HCT116 (cell line): ENCODE data around the gene RAB8A. TPM values are rescaled to one million over a fixed set of nuclear protein-coding genes. Genes with fewer than 3 reads are reported as not detected.

Experiments used
- ATAC-seq: fragments of 200-7000 bp; cut with Tn5 transposase; 2 replicates; pipeline ENCODE4 v1.9.1; 2020; ENCODE audit warnings: mild to moderate bottlenecking, moderate library complexity
- BruUV-seq: library from RNA; stranded (reverse); fragments of 400-500 nt; replicated peaks from 2 replicates; lab custom pipeline; 2021; lab: Mats Ljungman, UMichigan
- CTCF ChIA-PET: fragments of 300-600 bp; sonication (Branson Sonifier 250); formaldehyde crosslinking; loops from one replicate; lab custom pipeline; 2021; ENCODE audit warnings: antibody characterized with exemption; lab: Charles Lee
- POLR2A ChIA-PET: fragments of 300-600, 350-600 bp; sonication (Branson Sonifier 250); formaldehyde crosslinking; loops from one replicate; lab custom pipeline; 2021; ENCODE audit warnings: antibody characterized with exemption; lab: Charles Lee
- RAD21 ChIA-PET, 2 experiments: fragments of 300-600 bp; sonication (Branson Sonifier 250); formaldehyde crosslinking; loops; one replicate each; lab custom pipeline; 2023; ENCODE audit warnings: low total read pairs in 2 of 2; ENCODE audit not compliant: uncharacterized antibody in 2 of 2, unreplicated experiment in 2 of 2, low non-redundant PET in 1 of 2; lab: Charles Lee
- DNase-seq: peaks from one replicate; pipeline ENCODE4 v3.0.0-alpha.2; 2010; ENCODE audit warnings: low read depth, low spot score
- H2AFZ ChIP-seq: fragments of 200-600 bp; shearing (Covaris generic), sonication (generic); 2 replicates; pipeline ENCODE4 v1.6.1; 2017; ENCODE audit warnings: low read depth, mixed run types, mixed read lengths, antibody characterized with exemption, low read length; ENCODE audit not compliant: poor library complexity, severe bottlenecking
- H3K27ac ChIP-seq: 2 replicates; pipeline ENCODE4 v1.5.1; 2012; ENCODE audit warnings: low read depth, low read length
- H3K27me3 ChIP-seq: fragments of 200-600 bp; sonication (generic); 2 replicates; pipeline ENCODE4 v1.6.1; 2016; ENCODE audit warnings: mixed run types, low read length, mixed read lengths; ENCODE audit not compliant: insufficient read depth
- H3K36me3 ChIP-seq, 2 experiments: fragments of 200-500 bp in 1 of 2; fragments of 200-600 bp in 1 of 2; sonication (Bioruptor generic) in 1 of 2; sonication (generic) in 1 of 2; 2 replicates each; pipeline versions ENCODE4 v1.5.1 to v1.6.1; 2014 to 2016; ENCODE audit warnings: low read length in 2 of 2, inconsistent platforms in 1 of 2, mixed read lengths in 1 of 2, mixed run types in 1 of 2; ENCODE audit not compliant: insufficient read depth in 2 of 2, control insufficient read depth in 1 of 2
- H3K4me1 ChIP-seq, 2 experiments: fragments of 200-600 bp in 1 of 2; sonication (generic) in 1 of 2; 2 replicates each; pipeline versions ENCODE4 v1.5.1 to v1.6.1; 2012 to 2017; ENCODE audit warnings: low read length in 2 of 2, inconsistent platforms in 1 of 2, mild to moderate bottlenecking in 1 of 2, mixed read lengths in 1 of 2, mixed run types in 1 of 2, moderate library complexity in 1 of 2; ENCODE audit not compliant: insufficient read depth in 2 of 2, control insufficient read depth in 1 of 2
- H3K4me2 ChIP-seq: fragments of 200-600 bp; sonication (generic); 2 replicates; pipeline ENCODE4 v1.6.1; 2017; ENCODE audit warnings: mixed run types, low read length, mixed read lengths
- H3K4me3 ChIP-seq, 2 experiments: fragments of 200-600 bp in 1 of 2; sonication (generic) in 1 of 2; replicated peaks in 1 of 2; 2 replicates each; pipeline ENCODE4 v1.5.1; 2011 to 2016; ENCODE audit warnings: low read length in 2 of 2, control low read depth in 1 of 2, low read depth in 1 of 2, mild to moderate bottlenecking in 1 of 2, mixed read lengths in 1 of 2, mixed run types in 1 of 2
- H3K79me2 ChIP-seq: fragments of 200-600 bp; sonication (generic); 2 replicates; pipeline ENCODE4 v1.6.1; 2017; ENCODE audit warnings: mild to moderate bottlenecking, mixed run types, low read length, moderate library complexity, mixed read lengths; ENCODE audit not compliant: insufficient read depth
- H3K9ac ChIP-seq: fragments of 200-600 bp; sonication (generic); 2 replicates; pipeline ENCODE4 v1.6.1; 2016; ENCODE audit warnings: low read length, mixed read lengths
- H3K9me2 ChIP-seq: fragments of 200-600 bp; sonication (generic), shearing (Covaris generic); 2 replicates; pipeline ENCODE4 v1.6.1; 2017; ENCODE audit warnings: mixed run types, mild to moderate bottlenecking, moderate library complexity; ENCODE audit not compliant: insufficient read depth
- H3K9me3 ChIP-seq, 2 experiments: fragments of 200-500 bp in 1 of 2; fragments of 200-600 bp in 1 of 2; sonication (Bioruptor generic) in 1 of 2; sonication (generic) in 1 of 2; 2 replicates each; pipeline ENCODE4 v1.6.1; 2014 to 2017; ENCODE audit warnings: low read length in 2 of 2, mixed read lengths in 2 of 2, inconsistent platforms in 1 of 2, low read depth in 1 of 2, mild to moderate bottlenecking in 1 of 2, mixed run types in 1 of 2, moderate library complexity in 1 of 2; ENCODE audit not compliant: control insufficient read depth in 1 of 2, insufficient read depth in 1 of 2
- H4K20me1 ChIP-seq: fragments of 200-600 bp; sonication (generic), shearing (Covaris generic); 2 replicates; pipeline ENCODE4 v1.6.1; 2017; ENCODE audit warnings: mixed run types, mild to moderate bottlenecking, moderate library complexity; ENCODE audit not compliant: insufficient read depth
- CBX3 ChIP-seq: IDR thresholded peaks from 2 replicates; pipeline ENCODE4 v1.6.1; 2012; ENCODE audit warnings: low read depth
- CEBPB ChIP-seq: IDR thresholded peaks from 2 replicates; pipeline ENCODE4 v1.6.1; 2012; ENCODE audit warnings: low read depth
- CTCF ChIP-seq, 3 experiments: fragments of 200-600 bp in 1 of 3; sonication (generic) in 1 of 3; IDR thresholded peaks in 2 of 3; conservative IDR thresholded peaks in 1 of 3; 2 replicates each; pipeline ENCODE4 v1.5.1; 2012 to 2017; ENCODE audit warnings: low read depth in 2 of 3, low read length in 2 of 3, antibody characterized with exemption in 1 of 3, borderline replicate concordance in 1 of 3, control low read depth in 1 of 3, mild to moderate bottlenecking in 1 of 3, mixed read lengths in 1 of 3, mixed run types in 1 of 3, moderate library complexity in 1 of 3; ENCODE audit not compliant: insufficient read depth in 1 of 3
- ELF1 ChIP-seq: IDR thresholded peaks from 2 replicates; pipeline ENCODE4 v1.6.1; 2012; ENCODE audit warnings: low read depth, borderline replicate concordance
- EZH2 ChIP-seq: fragments of 200-600 bp; sonication (generic); IDR thresholded peaks from 2 replicates; pipeline ENCODE4 v1.6.1; 2017; ENCODE audit warnings: antibody characterized with exemption, mixed run types
- EZH2phosphoT487 ChIP-seq: fragments of 200-600 bp; IDR thresholded peaks from 2 replicates; pipeline ENCODE4 v1.6.1; 2018; ENCODE audit warnings: antibody characterized with exemption, borderline replicate concordance
- FOSL1 ChIP-seq: IDR thresholded peaks from 2 replicates; pipeline ENCODE4 v1.6.1; 2012; ENCODE audit warnings: low read depth
- JUND ChIP-seq: IDR thresholded peaks from 2 replicates; pipeline ENCODE4 v1.6.1; 2012
- MAX ChIP-seq: IDR thresholded peaks from 2 replicates; pipeline ENCODE4 v1.6.1; 2012
- POLR2A ChIP-seq: IDR thresholded peaks from 2 replicates; pipeline ENCODE4 v1.7.0; 2011; ENCODE audit warnings: borderline replicate concordance; ENCODE audit not compliant: insufficient read depth, insufficient read length; ENCODE audit errors: extremely low read depth
- POLR2AphosphoS5 ChIP-seq: IDR thresholded peaks from 2 replicates; pipeline ENCODE4 v1.6.1; 2011; ENCODE audit warnings: mild to moderate bottlenecking, low read depth, low read length, moderate library complexity
- RAD21 ChIP-seq: IDR thresholded peaks from 2 replicates; pipeline ENCODE4 v1.6.1; 2012; ENCODE audit warnings: low read depth, mild to moderate bottlenecking
- SIN3A ChIP-seq: IDR thresholded peaks from 2 replicates; pipeline ENCODE4 v1.6.1; 2012; ENCODE audit warnings: low read depth
- SRF ChIP-seq: IDR thresholded peaks from 2 replicates; pipeline ENCODE4 v1.6.1; 2012; ENCODE audit warnings: low read depth
- YY1 ChIP-seq: IDR thresholded peaks from 2 replicates; pipeline ENCODE4 v1.6.1; 2011; ENCODE audit warnings: low read length, low read depth, moderate library complexity, mild to moderate bottlenecking; ENCODE audit not compliant: insufficient replicate concordance; ENCODE audit errors: extremely low read depth
- ZBTB33 ChIP-seq: IDR thresholded peaks from 2 replicates; pipeline ENCODE4 v1.6.1; 2011; ENCODE audit warnings: mild to moderate bottlenecking, low read length, moderate library complexity; ENCODE audit not compliant: insufficient replicate concordance; ENCODE audit errors: extremely low read depth
- ZFX ChIP-seq: fragments of 450-650 bp; IDR thresholded peaks from 2 replicates; pipeline ENCODE4 v1.6.1; 2017
- ZNF274 ChIP-seq: fragments of 200-500 bp; sonication (Bioruptor generic); IDR thresholded peaks from 2 replicates; pipeline ENCODE4 v1.6.1; 2014; ENCODE audit warnings: mild to moderate bottlenecking, low read depth, low read length, inconsistent platforms
- intact Hi-C: fragments of 100-400 bp; cut with micrococcal nuclease; formaldehyde crosslinking; loops from 2 replicates; pipeline ENCODE4 v1.10.0; 2022
- total RNA-seq: library from RNA; stranded (reverse); gene quantifications from one replicate; pipeline ENCODE4 v1.2.1, GENCODE V29; 2021; ENCODE audit not compliant: unreplicated experiment

RAB8A gene
- total RNA-seq, 1 experiment from 2014 or later, result 116 TPM

- H3K79me2 ChIP-seq, result peaks cover 4% of the 10 kb centered on the region; the same call in 1 of the 2 replicates
- H3K4me3 ChIP-seq, result no peak overlapping the region
- H3K9me2 ChIP-seq, result no peaks in the 10 kb centered on the region
- no TSS peak for BruUV-seq
- POLR2A ChIA-PET, result no interaction called here
- intact Hi-C loops, result no loop called here
- H4K20me1 ChIP-seq, result no peaks in the 10 kb centered on the region
- no peak overlapping the region for H3K9ac ChIP-seq
- TF ChIP-seq ZFX (no peak), JUND (no peak), FOSL1 (no peak), SIN3A (no peak), POLR2A (no peak), ELF1 (no peak), RAD21 (no peak), MAX (no peak), SRF (no peak), CBX3 (no peak), CEBPB (no peak), ZNF274 (no peak), POLR2AphosphoS5 (no peak), ZBTB33 (no peak), EZH2phosphoT487 (no peak), EZH2 (no peak), YY1 (no peak), CTCF (IDR thresholded peaks at IDR 0.05 in 2 of 3, conservative IDR thresholded peaks at IDR 0.05 in 1 of 3; ENCODE audit: borderline replicate concordance in 1 of 3, insufficient read depth in 1 of 3, low read depth in 2 of 3, low read length in 2 of 3) (no peak)
- no peaks in the 10 kb centered on the region for H3K9me3 ChIP-seq
- H3K27ac ChIP-seq, result no peak overlapping the region
- ATAC-seq, result no peak
- no peak overlapping the region for H3K4me2 ChIP-seq
- RAD21 ChIA-PET, result no interaction called here
- H3K4me1 ChIP-seq, result no peaks in the 10 kb centered on the region
- no peak overlapping the region for H2AFZ ChIP-seq
- peaks cover 40 to 58% of the 10 kb centered on the region in 2 experiments for H3K36me3 ChIP-seq
- DNase-seq, result no peak
- CTCF ChIA-PET, result no interaction called here
- H3K27me3 ChIP-seq, result no peaks in the 10 kb centered on the region
Measured at GRCh38 chr19:16127776-16128371, 16.2 kb downstream of the RAB8A start.
